Hepatic stellate cell (primary cell): ENCODE data around the gene DTX2.
"Not testable (repeated sequence)": the region's sequence is repeated elsewhere in the genome, so short reads cannot be mapped to it uniquely, and the experiment has no call there.

Experiments used
- DNase-seq: peaks from one replicate; pipeline ENCODE4 v3.0.0; 2011; ENCODE audit warnings: low spot score

DTX2 gene

GRCh38 chr7:76487969-76488368 lies 26.5 kb downstream of the DTX2 start:
- not testable (repeated sequence) for DNase-seq

GRCh38 chr7:76492139-76492538 lies 30.6 kb downstream of the DTX2 start:
- not testable (repeated sequence) for DNase-seq

GRCh38 chr7:76495717-76496116 lies 34.2 kb downstream of the DTX2 start:
- not testable (repeated sequence) for DNase-seq

GRCh38 chr7:76497918-76498582 lies 36.5 kb downstream of the DTX2 start:
- DNase-seq = not testable (repeated sequence)

GRCh38 chr7:76498583-76499200 lies 37.2 kb downstream of the DTX2 start:
- DNase-seq = not testable (repeated sequence)

GRCh38 chr7:76499201-76499923 lies 37.9 kb downstream of the DTX2 start:
- not testable (repeated sequence) for DNase-seq

GRCh38 chr7:76499924-76500241 lies 38.4 kb downstream of the DTX2 start:
- not testable (repeated sequence) for DNase-seq

GRCh38 chr7:76502224-76502623 lies 40.7 kb downstream of the DTX2 start:
- not testable (repeated sequence) for DNase-seq

GRCh38 chr7:76502836-76503235 lies 41.3 kb downstream of the DTX2 start:
- DNase-seq = not testable (repeated sequence)

GRCh38 chr7:76503244-76503643 lies 41.7 kb downstream of the DTX2 start:
- DNase-seq = not testable (repeated sequence)

- DNase-seq = not testable (repeated sequence)
Observed at GRCh38 chr7:76504351-76505167, 43.0 kb downstream of the DTX2 start.

- DNase-seq = no peak
Observed at GRCh38 chr7:76505168-76506080, 43.9 kb downstream of the DTX2 start.

GRCh38 chr7:76506081-76506440 lies 44.6 kb downstream of the DTX2 start:
- DNase-seq = no peak

GRCh38 chr7:76506643-76507042 lies 45.1 kb downstream of the DTX2 start:
- DNase-seq = not testable (repeated sequence)

GRCh38 chr7:76507723-76508406 lies 46.4 kb downstream of the DTX2 start:
- DNase-seq = no peak

- peak; percentile 24 for DNase-seq
Observed at GRCh38 chr7:76509931-76510877, 48.7 kb downstream of the DTX2 start, which contains the start of gene UPK3B. Gene UPK3B (plus strand): TSS chr7:76510552. CDS start chr7:76510653, 101 bp downstream.

GRCh38 chr7:76511200-76511910 lies 49.8 kb downstream of the DTX2 start:
- DNase-seq = not testable (repeated sequence)
